Ovary (tissue), 9 donors: ENCODE data around the gene GNAL. TPM values are rescaled to one million over a fixed set of nuclear protein-coding genes. Genes with fewer than 3 reads are reported as not detected.

Source experiments
- DNase-seq, 5 donors: peaks; one replicate each; pipeline ENCODE4 v3.0.0-alpha.2; 2019 to 2020
- H3K27ac ChIP-seq, 2 donors: fragments of 200-600 bp; one replicate each; pipeline versions ENCODE4 v1.5.1 to v1.8.0; 2019 to 2022
- H3K27me3 ChIP-seq: fragments of 200-600 bp; one replicate; pipeline ENCODE4 v1.8.0; 2022
- H3K36me3 ChIP-seq: fragments of 200-600 bp; sonication (generic); one replicate; pipeline ENCODE4 v1.5.1; 2019
- H3K4me1 ChIP-seq: one replicate; pipeline ENCODE4 v1.8.1; 2013; ENCODE audit warnings: mild to moderate bottlenecking, moderate library complexity; ENCODE audit not compliant: insufficient read depth
- H3K4me3 ChIP-seq: fragments of 200-600 bp; sonication (generic); one replicate; pipeline ENCODE4 v1.5.1; 2017
- H3K9me3 ChIP-seq, 2 donors: fragments of 200-600 bp in 1 of 2; sonication (generic) in 1 of 2; one replicate each; pipeline versions ENCODE4 v1.5.1 to v1.8.1; 2013 to 2019; ENCODE audit warnings: mild to moderate bottlenecking in 1 of 2, moderate library complexity in 1 of 2
- EP300 ChIP-seq: sonication (generic); formaldehyde crosslinking; IDR thresholded peaks from one replicate; pipeline ENCODE4 v1.6.1; 2017; ENCODE audit warnings: antibody characterized with exemption
- POLR2A ChIP-seq: fragments of 450-650 bp; IDR thresholded peaks from one replicate; pipeline ENCODE4 v1.6.1; 2017; ENCODE audit warnings: antibody characterized with exemption, mild to moderate bottlenecking, moderate library complexity
- WGBS, 3 donors: extraction: QIAGEN DNeasy Blood & Tissue Kit in 1 of 3; methylation state at CpG; one replicate each; pipeline versions ENCODE4 v1.1.5 to v1.1.7; 2013 to 2017; 5-methylcytosine and 5-hydroxymethylcytosine counted together
- intact Hi-C, 4 donors: fragments of 100-400 bp; cut with DNase I; formaldehyde crosslinking; loops; one replicate each; pipeline versions ENCODE4 v1.11.0 to v1.15.1; 2022 to 2023
- polyA plus RNA-seq, 2 donors: library from polyadenylated mRNA; stranded (reverse); fragments of 200-250 nt in 1 of 2; fragments of 350-450 nt in 1 of 2; fragmentation: Illumina TruSeq in 1 of 2; extraction: RNeasy Lipid Tissue Mini Kit (QIAGEN cat#74804) in 1 of 2; gene quantifications; one replicate each; pipeline ENCODE4 v1.2.3, GENCODE V29; 2013 to 2014
- total RNA-seq, 7 donors: library from RNA; depleted of rRNA in 2 of 7; stranded (reverse); fragments of >200 nt in 2 of 7; fragmentation: NEBNext Ultra II Directional in 3 of 7; extraction: Animal tissue kit (Norgen Biotek cat#: 25700) in 3 of 7; gene quantifications; one replicate each; pipeline versions ENCODE4 v1.1.0 to v1.2.4, GENCODE V29; 2016 to 2023
- TF ChIP-seq, protein P1 (sequence below), 3 donors: fragments of 450-650 bp in 2 of 3; fragments of 200-600 bp in 1 of 3; IDR thresholded peaks; one replicate each; pipeline versions ENCODE4 v1.5.1 to v1.8.0; 2016 to 2022; ENCODE audit warnings: antibody characterized with exemption in 3 of 3, mild to moderate bottlenecking in 1 of 3
- donor health status: DM: no; HTN: no; CAD: no; lungs with moderate emphysema.
- donor health status: DM: no; HTN: no; CAD: no.
- donor health status: Bipolar disorder and iron deficiency.
- donor health status: DM: yes; HTN: yes; CAD: no.
- donor health status: DM: no; HTN: no; CAD: no.
- donor health status: DM: yes; HTN: yes; CAD: no.

Gene GNAL
- total and polyA plus RNA-seq, 9 donors, result 1.6 to 15.4 (median 3.4) TPM

- Histone ChIP-seq H3K4me3 (no peak overlapping the region), H3K9me3 (no peaks in the 10 kb centered on the region), H3K4me1 (no peaks in the 10 kb centered on the region), H3K36me3 (no peaks in the 10 kb centered on the region), H3K27me3 (no peaks in the 10 kb centered on the region), H3K27ac (no peak overlapping the region)
- intact Hi-C loops, result no loop called here
- DNase-seq, result no peak
- no peak for TF ChIP-seq POLR2A
- TF ChIP-seq, protein P1, sequence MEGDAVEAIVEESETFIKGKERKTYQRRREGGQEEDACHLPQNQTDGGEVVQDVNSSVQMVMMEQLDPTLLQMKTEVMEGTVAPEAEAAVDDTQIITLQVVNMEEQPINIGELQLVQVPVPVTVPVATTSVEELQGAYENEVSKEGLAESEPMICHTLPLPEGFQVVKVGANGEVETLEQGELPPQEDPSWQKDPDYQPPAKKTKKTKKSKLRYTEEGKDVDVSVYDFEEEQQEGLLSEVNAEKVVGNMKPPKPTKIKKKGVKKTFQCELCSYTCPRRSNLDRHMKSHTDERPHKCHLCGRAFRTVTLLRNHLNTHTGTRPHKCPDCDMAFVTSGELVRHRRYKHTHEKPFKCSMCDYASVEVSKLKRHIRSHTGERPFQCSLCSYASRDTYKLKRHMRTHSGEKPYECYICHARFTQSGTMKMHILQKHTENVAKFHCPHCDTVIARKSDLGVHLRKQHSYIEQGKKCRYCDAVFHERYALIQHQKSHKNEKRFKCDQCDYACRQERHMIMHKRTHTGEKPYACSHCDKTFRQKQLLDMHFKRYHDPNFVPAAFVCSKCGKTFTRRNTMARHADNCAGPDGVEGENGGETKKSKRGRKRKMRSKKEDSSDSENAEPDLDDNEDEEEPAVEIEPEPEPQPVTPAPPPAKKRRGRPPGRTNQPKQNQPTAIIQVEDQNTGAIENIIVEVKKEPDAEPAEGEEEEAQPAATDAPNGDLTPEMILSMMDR (IDR thresholded peaks at IDR 0.05), result no peak
- WGBS, 3 donors, result 90 to 91% (median 90%) methylated on average over 11 of the region's 11 CpGs
Measured at GRCh38 chr18:11811009-11811408, 121.9 kb downstream of the GNAL start.

DNA sequence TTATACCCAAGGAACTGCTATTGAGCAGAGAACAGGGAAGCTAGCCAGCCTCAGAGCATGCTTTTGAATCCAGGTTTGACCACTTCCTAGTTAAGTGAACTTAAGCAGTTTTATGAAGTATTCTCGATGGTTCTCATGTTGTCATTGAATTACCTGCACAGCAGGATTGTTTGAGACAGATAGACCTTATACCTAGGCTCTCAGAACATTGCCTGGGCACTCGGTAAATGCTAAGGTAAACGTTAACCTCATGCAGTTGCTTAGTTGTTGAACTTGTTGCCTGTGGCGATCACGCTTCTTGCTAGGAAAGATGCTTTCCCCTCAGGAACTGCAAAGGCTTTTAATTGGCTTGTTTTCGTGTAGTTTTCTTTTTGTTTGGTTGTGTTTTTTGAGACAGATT lies 128.2 kb downstream of the GNAL start:
- intact Hi-C loops, result no loop called here
- TF ChIP-seq EP300, result no peak
- no peak for TF ChIP-seq POLR2A
- TF ChIP-seq, protein P1 (IDR thresholded peaks at IDR 0.05), result no peak
- H3K36me3 ChIP-seq, result no peaks in the 10 kb centered on the region
- no peak overlapping the region for H3K27ac ChIP-seq
- H3K4me3 ChIP-seq, result no peak overlapping the region
- H3K27me3 ChIP-seq, result no peaks in the 10 kb centered on the region
- no peaks in the 10 kb centered on the region for H3K4me1 ChIP-seq
- DNase-seq, result no peak
- no peaks in the 10 kb centered on the region for H3K9me3 ChIP-seq
- 80 to 87% (median 82%) methylated on average over 6 of the region's 6 CpGs for WGBS, 3 donors

GRCh38 chr18:11818486-11819203 lies 129.6 kb downstream of the GNAL start:
- Histone ChIP-seq H3K36me3 (no peaks in the 10 kb centered on the region), H3K4me3 (no peak overlapping the region), H3K27me3 (no peaks in the 10 kb centered on the region), H3K27ac (no peak overlapping the region), H3K4me1 (no peaks in the 10 kb centered on the region), H3K9me3 (no peaks in the 10 kb centered on the region)
- 68 to 73% (median 72%) methylated on average over 17 of the region's 17 CpGs for WGBS, 3 donors
- no peak for DNase-seq
- TF ChIP-seq EP300 (no peak), POLR2A (no peak)
- TF ChIP-seq, protein P1 (IDR thresholded peaks at IDR 0.05), result no peak
- intact Hi-C loops, result no loop called here

DNA sequence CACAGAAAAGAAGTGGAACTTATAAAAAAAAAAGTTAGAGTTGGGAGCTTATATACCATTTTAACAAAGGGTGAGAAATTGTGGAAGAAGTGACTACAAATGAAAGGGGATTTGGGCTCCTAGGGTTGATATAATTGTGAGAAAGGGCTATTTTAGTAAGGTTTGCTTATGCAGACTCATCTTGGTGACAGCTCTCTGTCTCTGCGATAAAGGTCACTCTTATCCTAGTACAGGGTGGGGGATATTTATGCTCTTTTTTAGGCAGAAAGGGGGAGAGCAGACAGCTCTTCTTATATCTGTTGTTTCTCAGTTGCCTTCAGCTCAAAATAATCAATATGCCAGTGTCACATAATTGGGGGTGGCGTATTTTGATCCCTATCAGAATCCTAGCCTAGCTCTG lies 130.9 kb downstream of the GNAL start:
- Histone ChIP-seq H3K4me1 (no peaks in the 10 kb centered on the region), H3K27me3 (no peaks in the 10 kb centered on the region), H3K9me3 (no peaks in the 10 kb centered on the region), H3K36me3 (no peaks in the 10 kb centered on the region), H3K4me3 (no peak overlapping the region), H3K27ac (no peak overlapping the region)
- TF ChIP-seq, protein P1 (IDR thresholded peaks at IDR 0.05), result no peak
- TF ChIP-seq POLR2A (no peak), EP300 (no peak)
- WGBS, 3 donors, result 79 to 92% (median 86%) methylated on average over 2 of the region's 2 CpGs
- DNase-seq, result no peak
- intact Hi-C loops, result no loop called here
